Subcutaneous abdominal adipose tissue (tissue), 5 donors: ENCODE results near the gene FARP1.
A peak's percentile ranks its signal among the peaks of the same experiment; 100 is the strongest.

Experiments
- H3K27ac ChIP-seq: one replicate; pipeline ENCODE4 v1.7.0; 2013; ENCODE audit warnings: low read depth, mild to moderate bottlenecking, inconsistent platforms, low read length, moderate library complexity
- H3K27me3 ChIP-seq, 5 donors: one replicate each; pipeline ENCODE4 v1.7.0; 2013; ENCODE audit warnings: low read length in 5 of 5, inconsistent platforms in 1 of 5; ENCODE audit not compliant: control insufficient read depth in 5 of 5, insufficient read depth in 4 of 5
- H3K36me3 ChIP-seq, 5 donors: one replicate each; pipeline ENCODE4 v1.7.0; 2013; ENCODE audit warnings: low read length in 5 of 5; ENCODE audit not compliant: control insufficient read depth in 5 of 5, insufficient read depth in 5 of 5
- H3K4me1 ChIP-seq, 5 donors: one replicate each; pipeline ENCODE4 v1.7.0; 2013; ENCODE audit warnings: low read length in 5 of 5, mild to moderate bottlenecking in 3 of 5, moderate library complexity in 1 of 5; ENCODE audit not compliant: control insufficient read depth in 5 of 5, insufficient read depth in 5 of 5
- H3K4me3 ChIP-seq, 5 donors: one replicate each; pipeline ENCODE4 v1.7.0; 2013; ENCODE audit warnings: low read length in 5 of 5, low read depth in 1 of 5
- H3K9ac ChIP-seq, 5 donors: one replicate each; pipeline ENCODE4 v1.7.0; 2013; ENCODE audit warnings: low read length in 5 of 5, mild to moderate bottlenecking in 4 of 5, moderate library complexity in 3 of 5
- H3K9me3 ChIP-seq, 5 donors: one replicate each; pipeline ENCODE4 v1.7.0; 2013; ENCODE audit warnings: low read length in 5 of 5; ENCODE audit not compliant: control insufficient read depth in 5 of 5
- donor health status: healthy.
- donor health status: healthy.
- donor health status: healthy.
- donor health status: healthy.
- donor health status: healthy.

FARP1 gene

DNA sequence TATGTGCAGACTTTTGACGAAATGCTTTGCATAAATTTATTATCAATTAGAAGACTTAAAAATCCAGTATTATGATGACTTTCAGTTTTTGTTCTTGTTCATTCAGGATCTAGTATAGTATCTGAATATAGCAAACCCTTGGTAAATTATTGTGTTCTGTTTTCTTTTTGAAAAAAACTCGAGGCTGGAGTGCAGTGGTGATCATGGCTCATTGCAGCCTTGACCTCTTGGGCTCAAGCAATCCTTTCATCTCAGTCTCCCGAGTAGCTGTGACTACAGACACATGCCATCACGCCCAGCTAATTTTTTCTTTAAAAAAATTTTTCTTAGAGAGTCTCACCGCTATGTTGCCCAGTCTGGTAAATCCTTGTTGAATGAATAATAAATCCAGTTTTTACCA is 4.6 kb downstream of the FARP1 start:
- H3K27me3 ChIP-seq, result no peaks in the 10 kb centered on the region
- H3K4me1 ChIP-seq, result peaks cover 0 to 19% (median 16%) of the 10 kb centered on the region in 5 donors
- no peaks in the 10 kb centered on the region for H3K36me3 ChIP-seq
- H3K27ac ChIP-seq, result no peak overlapping the region
- no peaks in the 10 kb centered on the region for H3K9me3 ChIP-seq
- no peak overlapping the region for H3K4me3 ChIP-seq
- H3K9ac ChIP-seq, result no peak overlapping the region

DNA sequence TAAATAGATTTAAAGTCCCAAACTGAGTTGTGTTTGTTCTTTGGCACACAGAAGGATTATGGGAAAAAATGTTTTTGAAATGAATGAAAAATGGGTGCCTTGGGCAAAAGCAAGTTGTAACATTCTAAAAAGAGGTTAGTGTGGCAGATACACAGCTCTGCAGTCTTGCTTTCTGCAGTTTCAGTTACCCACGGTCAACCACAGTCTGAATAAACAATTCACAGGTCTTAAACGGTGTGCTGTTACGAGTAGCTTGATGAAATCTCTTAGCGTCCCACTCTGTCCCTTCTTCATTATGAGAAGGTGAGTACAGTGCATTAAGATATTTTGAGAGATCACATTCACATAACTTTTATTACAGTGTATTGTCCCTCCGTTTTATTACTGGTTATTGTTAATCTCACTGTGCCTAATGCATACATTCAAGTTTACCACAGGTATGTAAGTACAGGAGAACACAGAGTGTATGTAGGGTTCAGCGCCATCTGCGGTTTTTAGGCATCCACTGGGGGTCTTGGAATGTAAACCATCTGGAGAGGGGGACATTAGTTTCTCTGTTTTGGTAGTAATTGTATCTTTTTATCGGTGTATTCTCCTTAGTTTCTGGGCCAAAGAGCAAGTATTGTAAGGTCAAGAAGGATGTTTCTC is 8.1 kb downstream of the FARP1 start:
- no peak overlapping the region for H3K4me3 ChIP-seq
- no peaks in the 10 kb centered on the region for H3K27me3 ChIP-seq
- no peaks in the 10 kb centered on the region for H3K9me3 ChIP-seq
- H3K9ac ChIP-seq, result no peak overlapping the region
- peaks cover 0 to 3% (median 0%) of the 10 kb centered on the region in 5 donors for H3K4me1 ChIP-seq
- H3K36me3 ChIP-seq, result no peaks in the 10 kb centered on the region
- no peak overlapping the region for H3K27ac ChIP-seq

DNA sequence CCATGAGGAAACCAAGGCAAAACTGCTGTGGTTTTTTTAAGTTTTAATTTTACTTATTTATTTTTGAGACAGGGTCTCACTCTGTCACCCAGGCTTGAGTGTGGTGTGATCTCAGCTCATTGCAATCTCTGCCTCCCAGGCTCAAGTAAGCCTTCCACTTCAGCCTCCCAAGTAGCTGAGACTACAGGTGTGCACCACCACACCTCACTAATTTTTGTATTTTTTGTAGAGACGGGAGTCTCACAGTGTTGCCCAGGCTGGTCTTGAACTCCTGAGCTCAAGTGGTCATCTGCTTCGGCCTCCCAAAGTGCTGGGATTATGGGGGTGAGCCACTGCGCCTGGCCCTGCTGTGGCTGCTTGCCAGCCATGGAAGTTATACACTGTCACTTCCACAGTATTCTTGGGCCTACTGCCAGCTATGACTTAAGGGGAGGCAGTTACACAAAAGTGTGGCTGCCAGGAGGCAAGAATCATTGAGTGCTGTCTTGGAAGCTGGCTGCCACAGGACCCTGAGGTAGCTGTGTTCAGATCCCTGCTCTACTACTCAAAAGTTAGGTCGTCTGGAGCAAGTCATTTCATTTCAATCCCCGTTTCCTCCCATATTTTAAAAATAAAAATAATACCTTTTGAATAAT is 12.7 kb downstream of the FARP1 start:
- H3K36me3 ChIP-seq, result peaks cover 0 to 4% (median 0%) of the 10 kb centered on the region in 5 donors
- no peak overlapping the region for H3K27ac ChIP-seq
- no peaks in the 10 kb centered on the region for H3K9me3 ChIP-seq
- H3K4me3 ChIP-seq, result no peak overlapping the region
- H3K9ac ChIP-seq, result peak overlapping the region in 2 of 5 donors; percentile 20 to 30
- H3K27me3 ChIP-seq, result no peaks in the 10 kb centered on the region
- peaks cover 0 to 9% (median 3%) of the 10 kb centered on the region in 5 donors for H3K4me1 ChIP-seq

DNA sequence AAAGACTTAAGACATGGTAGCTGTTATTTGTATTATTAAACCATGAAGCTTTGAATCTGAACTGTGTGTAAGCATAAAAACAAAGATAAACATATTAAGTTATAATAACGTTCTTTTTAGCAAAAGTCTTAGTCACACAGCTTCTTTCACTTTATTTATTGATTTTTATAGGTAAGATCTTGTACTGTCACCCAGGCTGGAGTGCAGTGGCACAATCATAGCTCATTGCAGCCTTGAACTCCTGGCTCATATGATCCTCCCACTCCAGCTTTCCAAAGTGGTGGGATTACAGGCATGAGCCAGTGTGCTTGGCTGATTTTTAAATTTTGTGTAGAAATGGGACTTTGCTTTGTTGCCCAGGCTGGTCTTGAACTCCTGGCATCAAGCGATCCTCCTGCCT is 13.4 kb downstream of the FARP1 start:
- H3K36me3 ChIP-seq, result peaks cover 0 to 4% (median 0%) of the 10 kb centered on the region in 5 donors
- H3K4me1 ChIP-seq, result peaks cover 0 to 9% (median 3%) of the 10 kb centered on the region in 5 donors
- no peak overlapping the region for H3K9ac ChIP-seq
- H3K9me3 ChIP-seq, result no peaks in the 10 kb centered on the region
- H3K4me3 ChIP-seq, result no peak overlapping the region
- no peaks in the 10 kb centered on the region for H3K27me3 ChIP-seq
- no peak overlapping the region for H3K27ac ChIP-seq

DNA sequence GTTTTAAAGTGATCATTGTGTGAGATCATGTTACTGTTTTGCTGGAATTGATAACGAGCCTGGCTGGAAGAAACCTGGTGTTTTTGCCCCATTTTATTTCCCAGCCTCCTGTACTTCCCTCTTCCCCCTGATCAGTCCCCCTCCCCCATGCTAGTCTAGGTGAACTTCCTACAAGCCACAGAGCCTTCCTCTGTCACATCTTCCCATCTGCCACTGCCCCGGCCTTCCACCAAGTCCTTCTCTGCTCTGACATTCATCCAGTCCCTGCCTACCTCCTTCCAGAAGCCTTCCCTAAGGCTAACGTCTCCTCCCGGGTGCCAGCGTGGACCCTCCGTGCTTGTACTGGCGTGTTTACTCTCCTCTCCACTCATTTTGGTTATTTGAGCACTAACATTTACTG is 14.3 kb downstream of the FARP1 start:
- peaks cover 0 to 4% (median 0%) of the 10 kb centered on the region in 5 donors for H3K36me3 ChIP-seq
- H3K4me1 ChIP-seq, result peaks cover 0 to 9% (median 3%) of the 10 kb centered on the region in 5 donors
- no peaks in the 10 kb centered on the region for H3K27me3 ChIP-seq
- no peaks in the 10 kb centered on the region for H3K9me3 ChIP-seq
- no peak overlapping the region for H3K27ac ChIP-seq
- H3K9ac ChIP-seq, result no peak overlapping the region
- H3K4me3 ChIP-seq, result no peak overlapping the region

DNA sequence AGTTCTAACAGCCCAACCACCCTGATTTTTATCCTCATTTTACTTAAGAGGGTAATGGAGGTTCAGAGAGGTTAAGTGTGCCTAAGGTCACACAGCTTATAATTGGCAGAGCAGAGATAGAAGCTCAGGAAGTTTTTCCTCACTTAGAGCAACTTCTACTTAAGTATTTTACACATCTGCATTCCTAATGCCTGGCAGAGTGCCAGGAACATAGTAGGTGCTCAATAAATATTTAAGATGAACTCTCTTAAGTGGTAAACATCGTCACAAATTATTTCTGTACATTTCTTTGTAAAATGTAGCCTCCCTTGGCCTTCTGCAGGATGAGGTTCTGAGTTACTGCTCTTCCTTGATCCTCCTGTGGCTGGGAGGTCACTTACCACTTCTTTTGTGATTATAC is 14.7 kb downstream of the FARP1 start:
- Histone ChIP-seq H3K27me3 (no peaks in the 10 kb centered on the region), H3K4me1 (peaks cover 0 to 9% (median 3%) of the 10 kb centered on the region in 5 donors), H3K9ac (no peak overlapping the region), H3K27ac (no peak overlapping the region), H3K4me3 (no peak overlapping the region), H3K9me3 (no peaks in the 10 kb centered on the region), H3K36me3 (peaks cover 0 to 4% (median 0%) of the 10 kb centered on the region in 5 donors)

DNA sequence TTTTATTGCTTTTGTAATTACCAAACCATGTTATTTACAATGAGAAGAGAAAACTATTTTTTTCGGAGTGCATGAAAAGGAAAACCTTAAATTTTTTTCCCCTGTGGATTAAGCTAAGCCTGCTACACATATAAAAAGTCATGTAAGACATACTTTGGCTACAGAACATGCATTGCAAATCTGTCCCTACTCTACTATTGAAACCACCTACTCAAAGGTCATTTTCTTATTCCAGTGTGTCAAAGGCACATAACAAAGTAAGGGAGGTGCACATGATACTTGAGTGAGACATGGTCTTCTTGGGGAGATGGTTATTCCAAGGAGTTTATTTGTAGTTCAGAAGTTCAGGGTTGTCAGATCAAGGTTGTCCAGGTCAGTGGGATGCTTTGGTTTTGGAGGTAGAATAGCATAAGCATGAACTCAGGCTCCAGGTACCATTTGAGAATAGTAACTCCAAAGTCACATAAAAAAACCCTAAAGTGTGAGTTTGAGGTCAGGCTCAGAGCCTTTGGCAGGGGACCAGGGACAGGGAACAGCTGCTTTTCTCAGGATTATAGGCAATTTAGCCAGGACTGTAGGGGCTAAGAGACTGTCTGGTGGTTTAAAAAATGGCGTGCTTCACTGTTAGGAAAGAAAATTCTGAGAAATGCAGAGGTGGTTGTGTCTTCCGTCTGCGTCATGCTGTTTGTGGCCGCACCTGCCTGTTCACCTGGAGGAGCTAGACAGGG is 15.4 kb downstream of the FARP1 start:
- H3K27me3 ChIP-seq, result no peaks in the 10 kb centered on the region
- H3K4me1 ChIP-seq, result peaks cover 0 to 9% (median 3%) of the 10 kb centered on the region in 5 donors
- peaks cover 0 to 4% (median 0%) of the 10 kb centered on the region in 5 donors for H3K36me3 ChIP-seq
- no peak overlapping the region for H3K4me3 ChIP-seq
- no peak overlapping the region for H3K9ac ChIP-seq
- H3K27ac ChIP-seq, result no peak overlapping the region
- H3K9me3 ChIP-seq, result no peaks in the 10 kb centered on the region

DNA sequence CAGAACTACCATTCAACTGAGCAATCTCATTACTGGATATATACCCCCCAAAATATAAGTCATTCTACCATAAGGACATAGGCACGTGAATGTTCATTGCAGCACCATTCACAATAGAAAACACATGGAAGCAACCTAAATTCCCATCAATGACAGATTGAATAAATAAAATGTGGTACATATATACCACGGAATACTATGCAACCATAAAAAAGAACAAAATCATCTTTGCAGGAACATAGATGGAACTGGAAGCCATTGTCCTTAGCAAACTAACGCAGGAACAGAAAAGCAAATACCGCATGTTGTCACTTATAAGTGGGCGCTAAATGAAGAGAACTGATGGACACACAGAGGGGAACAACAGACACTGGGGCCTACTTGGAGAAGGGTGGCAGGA is 20.0 kb downstream of the FARP1 start:
- H3K27me3 ChIP-seq, result no peaks in the 10 kb centered on the region
- H3K36me3 ChIP-seq, result peaks cover 0 to 4% (median 0%) of the 10 kb centered on the region in 5 donors
- no peak overlapping the region for H3K9ac ChIP-seq
- no peaks in the 10 kb centered on the region for H3K9me3 ChIP-seq
- H3K4me3 ChIP-seq, result no peak overlapping the region
- peaks cover 0 to 7% (median 2%) of the 10 kb centered on the region in 5 donors for H3K4me1 ChIP-seq
- H3K27ac ChIP-seq, result no peak overlapping the region

DNA sequence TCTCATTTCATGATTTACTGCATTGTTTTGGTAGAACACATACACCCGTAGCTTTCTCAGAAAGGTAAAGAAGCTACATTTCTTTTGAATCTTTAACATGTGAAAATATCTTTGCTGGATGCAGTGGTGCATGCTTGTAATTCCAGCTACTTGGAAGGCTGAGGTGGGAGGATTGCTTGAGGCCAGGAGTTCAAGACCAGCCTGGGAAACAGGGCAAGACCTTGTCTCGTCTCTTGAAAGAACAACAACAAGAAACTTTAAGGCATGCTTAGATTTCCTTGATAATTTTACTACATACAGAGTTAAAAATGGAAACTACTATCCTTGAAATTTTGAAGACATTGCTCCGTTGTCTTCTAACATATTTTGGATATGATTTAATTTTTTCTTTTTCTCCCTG is 26.4 kb downstream of the FARP1 start:
- no peaks in the 10 kb centered on the region for H3K9me3 ChIP-seq

More for the DNA sequence above, 26.4 kb downstream of the FARP1 start:
- Histone ChIP-seq H3K9ac (no peak overlapping the region), H3K4me1 (peaks cover 8 to 34% (median 31%) of the 10 kb centered on the region in 5 donors), H3K36me3 (no peaks in the 10 kb centered on the region), H3K4me3 (no peak overlapping the region), H3K27ac (no peak overlapping the region), H3K27me3 (no peaks in the 10 kb centered on the region)
